HG03565 (cell line): Measurements from ENCODE around the gene SDK1.
"Not testable (repeated sequence)": the region's sequence is repeated elsewhere in the genome, so short reads cannot be mapped to it uniquely, and the experiment has no call there.

Experiments used
- ATAC-seq: cut with Tn5 transposase; IDR thresholded peaks from one replicate; pipeline ENCODE4 v1.9.1; 2021; ENCODE audit warnings: mild to moderate bottlenecking, moderate library complexity; ENCODE audit not compliant: unreplicated experiment

The SDK1 gene

GRCh38 chr7:4308205-4308590, 1007.1 kb downstream of the SDK1 start:
- no peak for ATAC-seq

GRCh38 chr7:4313911-4314310, 1012.9 kb downstream of the SDK1 start:
- ATAC-seq = not testable (repeated sequence)

- not testable (repeated sequence) for ATAC-seq
Observed at GRCh38 chr7:4314316-4314715, 1013.3 kb downstream of the SDK1 start.
